GM18499 (cell line): ENCODE data around the gene SERPINB10.

ENCODE experiments used
- ATAC-seq: cut with Tn5 transposase; IDR thresholded peaks from one replicate; pipeline ENCODE4 v1.9.1; 2021; ENCODE audit warnings: moderate number of reproducible peaks; ENCODE audit not compliant: insufficient read depth, unreplicated experiment

SERPINB10 gene, protein sequence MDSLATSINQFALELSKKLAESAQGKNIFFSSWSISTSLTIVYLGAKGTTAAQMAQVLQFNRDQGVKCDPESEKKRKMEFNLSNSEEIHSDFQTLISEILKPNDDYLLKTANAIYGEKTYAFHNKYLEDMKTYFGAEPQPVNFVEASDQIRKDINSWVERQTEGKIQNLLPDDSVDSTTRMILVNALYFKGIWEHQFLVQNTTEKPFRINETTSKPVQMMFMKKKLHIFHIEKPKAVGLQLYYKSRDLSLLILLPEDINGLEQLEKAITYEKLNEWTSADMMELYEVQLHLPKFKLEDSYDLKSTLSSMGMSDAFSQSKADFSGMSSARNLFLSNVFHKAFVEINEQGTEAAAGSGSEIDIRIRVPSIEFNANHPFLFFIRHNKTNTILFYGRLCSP

DNA sequence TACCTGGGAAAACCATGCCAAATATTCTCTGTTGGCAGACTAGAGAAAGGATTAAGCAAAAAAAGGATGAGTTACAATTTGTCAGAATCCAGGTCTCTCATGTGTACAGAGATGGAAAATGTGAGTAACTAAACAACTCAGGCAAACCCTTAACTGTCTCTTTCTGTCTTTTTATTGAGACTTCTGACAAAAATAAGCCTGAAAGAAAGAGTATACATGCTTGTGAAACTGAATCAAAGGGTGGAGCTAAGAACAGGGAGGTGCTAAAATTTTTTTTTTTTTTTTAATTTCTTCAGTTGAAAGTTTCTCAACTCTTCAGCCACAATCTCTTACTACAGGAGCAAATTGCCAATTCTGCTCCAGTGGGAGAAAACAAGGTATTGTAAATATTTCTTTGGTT lies at the start of gene SERPINB10:
SERPINB10 (plus strand) TSS at position 295 of the 400 bp plus-strand sequence. CDS start 7,553 bp downstream, outside the sequence.
- ATAC-seq = peak; percentile 63

DNA sequence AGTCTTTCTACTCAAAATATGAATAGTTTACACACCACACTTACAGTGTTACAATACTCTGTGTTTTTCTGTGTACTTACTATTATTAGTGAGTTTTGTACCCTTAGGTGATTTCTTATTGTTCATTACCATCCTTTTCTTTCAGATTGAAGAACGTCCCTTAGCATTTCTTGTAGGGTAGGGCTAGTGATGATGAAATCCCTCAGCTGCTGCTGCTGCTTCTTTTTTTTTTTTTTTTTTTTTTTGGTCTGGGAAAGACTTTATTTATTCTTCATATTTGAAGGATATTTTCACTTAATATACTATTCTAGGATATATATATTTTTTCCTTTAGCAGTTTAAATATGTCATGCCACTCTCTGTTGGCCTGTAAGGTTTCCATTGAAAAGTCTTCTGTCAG lies 49.3 kb upstream of the SERPINB10 start:
- no peak for ATAC-seq

- no peak for ATAC-seq
Measured at GRCh38 chr18:63859781-63860475, 47.8 kb upstream of the SERPINB10 start.

- no peak for ATAC-seq
Measured at GRCh38 chr18:63860531-63860930, 47.2 kb upstream of the SERPINB10 start.

- ATAC-seq = no peak
Measured at GRCh38 chr18:63867368-63868125, 40.2 kb upstream of the SERPINB10 start.

DNA sequence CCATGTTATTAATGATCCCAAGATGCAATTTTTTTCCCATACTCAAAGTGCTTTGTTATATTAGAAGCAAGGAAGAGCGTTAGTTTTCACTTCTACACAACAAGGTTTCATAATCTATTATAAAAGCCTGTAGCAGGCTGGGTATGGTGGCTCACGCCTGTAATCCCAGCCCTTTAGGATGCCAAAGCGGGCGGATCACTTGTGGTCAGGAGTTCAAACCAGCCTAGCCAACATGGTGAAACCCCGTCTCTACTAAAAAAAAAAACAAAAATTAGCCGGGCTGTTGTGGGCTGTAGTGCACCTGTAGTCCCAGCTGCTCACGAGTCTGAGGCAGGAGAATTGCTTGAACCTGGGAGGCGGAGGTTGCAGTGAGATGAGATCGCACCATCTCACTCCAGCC lies 39.2 kb upstream of the SERPINB10 start:
- ATAC-seq = no peak

DNA sequence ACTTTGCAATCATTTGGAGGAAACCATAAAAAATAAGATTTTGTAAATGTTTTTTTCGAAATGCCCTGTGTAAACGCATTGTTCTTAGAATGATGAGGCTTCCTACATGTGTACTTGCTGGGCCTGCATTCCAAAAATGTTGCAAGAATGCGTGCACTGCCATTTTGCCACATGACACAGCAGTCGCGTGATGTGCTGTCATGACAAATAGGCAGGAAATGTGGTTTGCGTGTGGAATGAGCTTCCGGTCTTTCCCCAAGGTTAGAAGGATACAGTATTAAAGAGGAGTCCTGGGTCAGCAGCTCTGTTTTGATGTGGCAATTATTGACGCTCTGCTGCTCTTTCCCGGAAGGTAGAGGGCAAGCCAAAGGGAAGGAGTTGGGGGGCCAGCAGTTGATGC lies 38.4 kb upstream of the SERPINB10 start:
- ATAC-seq = no peak

- no peak for ATAC-seq
Measured at GRCh38 chr18:63869851-63870250, 37.9 kb upstream of the SERPINB10 start.

GRCh38 chr18:63871836-63872235 lies 35.9 kb upstream of the SERPINB10 start:
- no peak for ATAC-seq

GRCh38 chr18:63872586-63872985 lies 35.2 kb upstream of the SERPINB10 start:
- no peak for ATAC-seq

DNA sequence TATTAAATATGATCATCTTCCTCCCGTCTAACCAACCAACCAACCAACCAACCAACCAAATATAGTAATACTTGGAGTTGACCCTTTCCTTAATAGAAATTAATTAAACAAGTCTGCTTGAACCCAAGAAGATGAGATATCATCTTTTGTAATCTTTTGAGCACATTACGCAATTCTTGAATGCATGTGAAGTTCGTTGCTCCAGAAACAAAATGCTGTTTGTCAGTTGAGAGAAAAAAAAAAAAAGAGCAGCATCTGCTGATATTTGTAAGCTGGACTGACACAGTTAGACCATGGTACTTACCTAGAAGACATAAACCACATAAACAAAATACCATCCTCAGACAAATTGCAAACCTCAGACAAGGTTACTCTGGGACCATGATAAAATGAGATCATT lies 29.4 kb upstream of the SERPINB10 start:
- no peak for ATAC-seq

- ATAC-seq = no peak
Measured at GRCh38 chr18:63878925-63879324, 28.8 kb upstream of the SERPINB10 start.

- ATAC-seq = no peak
Measured at GRCh38 chr18:63879709-63880108, 28.0 kb upstream of the SERPINB10 start.

- no peak for ATAC-seq
Measured at GRCh38 chr18:63881851-63882250, 25.9 kb upstream of the SERPINB10 start.

DNA sequence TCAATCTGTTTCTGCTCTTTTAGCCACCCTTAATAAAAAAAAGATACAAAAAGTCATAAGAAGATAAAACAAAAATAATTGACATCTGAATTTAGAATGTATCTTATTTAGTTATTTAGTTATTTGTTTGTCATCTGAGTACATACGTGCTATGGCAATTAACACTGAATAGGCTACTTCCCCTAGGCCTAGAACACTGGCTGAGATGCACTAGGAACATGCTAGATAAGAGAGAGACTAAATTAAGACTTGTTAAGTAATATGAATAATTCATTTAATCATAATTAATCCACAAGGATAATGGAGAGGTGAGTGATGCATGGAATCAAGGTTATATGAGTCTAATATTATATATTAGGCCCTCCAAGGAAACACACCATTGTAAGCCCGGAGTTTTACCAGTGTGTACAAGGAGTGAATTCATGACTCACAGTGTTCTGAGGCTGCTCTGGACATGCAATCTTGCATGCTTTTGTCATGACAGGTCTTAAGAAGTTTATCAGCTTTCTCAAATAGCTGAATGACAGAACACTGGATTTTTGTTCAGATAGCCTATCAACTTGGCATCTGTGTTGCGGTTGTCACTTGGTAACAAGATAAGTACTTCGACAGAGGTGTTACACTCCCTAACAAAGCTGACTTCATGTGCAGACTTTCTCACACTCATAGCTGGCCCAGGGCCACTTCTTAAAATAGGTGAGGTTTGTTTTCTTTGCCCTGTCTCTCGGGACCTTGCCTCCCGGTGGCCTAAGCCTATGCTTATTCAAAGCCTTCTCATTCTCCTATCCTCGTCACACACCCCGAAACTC lies 25.2 kb upstream of the SERPINB10 start:
- ATAC-seq = no peak

GRCh38 chr18:63883617-63884016 lies 24.1 kb upstream of the SERPINB10 start:
- ATAC-seq = no peak

GRCh38 chr18:63887424-63887823 lies 20.3 kb upstream of the SERPINB10 start, which contains the start of gene SERPINB2:
Gene SERPINB2 (plus strand): TSS chr18:63887705. CDS start chr18:63891445, 3,740 bp downstream.
- no peak for ATAC-seq

GRCh38 chr18:63888470-63889190 lies 19.1 kb upstream of the SERPINB10 start:
- no peak for ATAC-seq

DNA sequence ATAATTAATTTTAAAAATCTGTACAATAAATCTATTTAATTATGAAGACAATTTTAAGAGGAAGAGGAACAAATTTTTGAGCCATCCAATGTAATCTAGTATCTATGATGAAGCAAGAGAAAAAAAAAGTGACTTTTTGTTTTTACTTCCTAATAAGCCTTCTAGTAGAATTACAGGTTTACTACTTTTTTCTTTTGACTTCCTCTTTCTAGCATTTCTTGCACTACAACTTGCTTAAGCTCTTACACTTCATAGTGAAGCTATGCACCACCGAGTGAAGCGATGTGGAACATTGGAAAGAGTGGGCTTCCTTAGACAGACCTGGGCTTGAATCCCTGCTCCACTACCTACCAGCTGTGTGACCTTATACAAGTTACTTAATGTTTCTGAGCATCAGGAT lies 18.1 kb upstream of the SERPINB10 start:
- ATAC-seq = no peak
